Measurements from ENCODE around the gene EFS.

Gene EFS

GRCh38 chr14:23316300-23316699 is 48.7 kb downstream of the EFS start:
- no peak overlapping the region for H3K4me3 ChIP-seq (ENCODE audit: low read depth, low read length)
- H3K36me3 ChIP-seq (replicated peaks) = peaks cover 14% of the 10 kb centered on the region
- H3K27ac ChIP-seq = no peak overlapping the region
- DNase-seq = no peak
- no peak for TF ChIP-seq CTCF (IDR thresholded peaks at IDR 0.05; ENCODE audit: low read depth, low read length, missing control alignments)
- no peaks in the 10 kb centered on the region for H3K27me3 ChIP-seq (replicated peaks)
- in situ Hi-C loops (cut with HindIII; ENCODE audit: low pct_ligation_motif_present, low sequenced_read_pairs) = no loop called here

- Histone ChIP-seq H3K4me3 (ENCODE audit: low read depth, low read length) (no peak overlapping the region), H3K27me3 (replicated peaks) (no peaks in the 10 kb centered on the region), H3K36me3 (replicated peaks) (peaks cover 33% of the 10 kb centered on the region), H3K27ac (no peak overlapping the region)
- in situ Hi-C loops (cut with HindIII; ENCODE audit: low pct_ligation_motif_present, low sequenced_read_pairs) = no loop called here
- DNase-seq = no peak
- no peak for TF ChIP-seq CTCF (IDR thresholded peaks at IDR 0.05; ENCODE audit: low read depth, low read length, missing control alignments)
These were observed 54.4 kb downstream of the EFS start for GRCh38 chr14:23310546-23310945.

- no peaks in the 10 kb centered on the region for H3K27me3 ChIP-seq (replicated peaks)
- no peak overlapping the region for H3K27ac ChIP-seq
- H3K36me3 ChIP-seq (replicated peaks) = peaks cover 33% of the 10 kb centered on the region
- in situ Hi-C loops (cut with HindIII; ENCODE audit: low pct_ligation_motif_present, low sequenced_read_pairs) = no loop called here
- H3K4me3 ChIP-seq (ENCODE audit: low read depth, low read length) = peak overlapping the region; percentile 92
- DNase-seq = no peak
- TF ChIP-seq CTCF (IDR thresholded peaks at IDR 0.05; ENCODE audit: low read depth, low read length, missing control alignments) = no peak
These were observed 56.1 kb downstream of the EFS start for GRCh38 chr14:23308721-23309445.

- Histone ChIP-seq H3K27me3 (replicated peaks) (no peaks in the 10 kb centered on the region), H3K36me3 (replicated peaks) (peaks cover 33% of the 10 kb centered on the region), H3K27ac (no peak overlapping the region), H3K4me3 (ENCODE audit: low read depth, low read length) (peak overlapping the region; percentile 92)
- TF ChIP-seq CTCF (IDR thresholded peaks at IDR 0.05; ENCODE audit: low read depth, low read length, missing control alignments) = no peak
- DNase-seq = peak; percentile 9
- in situ Hi-C loops (cut with HindIII; ENCODE audit: low pct_ligation_motif_present, low sequenced_read_pairs) = no loop called here
These were observed 57.0 kb downstream of the EFS start for GRCh38 chr14:23307687-23308644.

- Histone ChIP-seq H3K36me3 (replicated peaks) (peaks cover 31% of the 10 kb centered on the region), H3K4me3 (ENCODE audit: low read depth, low read length) (peak overlapping the region; percentile 92), H3K27me3 (replicated peaks) (no peaks in the 10 kb centered on the region), H3K27ac (peak overlapping the region; percentile 86)
- DNase-seq = no peak
- TF ChIP-seq CTCF (IDR thresholded peaks at IDR 0.05; ENCODE audit: low read depth, low read length, missing control alignments) = no peak
- in situ Hi-C loops (cut with HindIII; ENCODE audit: low pct_ligation_motif_present, low sequenced_read_pairs) = no loop called here
These were observed 57.8 kb downstream of the EFS start for GRCh38 chr14:23307146-23307530.

All from brain microvascular endothelial cell (primary cell).